GM04504 (cell line): Measurements from ENCODE around the gene ASB8.

Source experiments
- DNase-seq: peaks from one replicate; pipeline ENCODE4 v3.0.0-alpha.2; 2012; ENCODE audit warnings: low read depth

Gene ASB8

GRCh38 chr12:48105867-48106680 is 51.2 kb downstream of the ASB8 start, which contains the start of gene SENP1:
SENP1 (minus strand) TSS chr12:48106079; CDS start chr12:48101472, 4,607 bp downstream.
- peak; percentile 67 for DNase-seq

- no peak for DNase-seq
Measured at GRCh38 chr12:48105321-48105866, 51.9 kb downstream of the ASB8 start.

DNA sequence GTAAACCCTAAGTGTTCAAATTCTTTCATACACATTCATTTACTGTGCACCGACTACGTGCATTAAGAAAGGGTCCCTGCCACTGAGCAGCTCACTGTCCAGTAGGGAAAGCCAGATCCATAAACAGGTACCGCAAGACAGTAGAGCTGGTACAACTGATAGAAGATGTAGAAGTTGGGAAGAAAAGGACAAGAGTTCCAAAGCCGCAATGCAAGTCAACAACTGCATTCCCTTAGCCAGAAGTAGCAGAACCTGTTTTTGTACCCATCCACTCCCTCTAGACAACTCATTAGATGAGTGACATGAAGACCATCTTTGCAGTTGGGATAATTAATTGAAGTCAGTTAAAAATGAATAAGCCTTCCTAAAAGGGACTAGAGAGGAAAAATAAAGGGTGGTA is 52.8 kb downstream of the ASB8 start:
- DNase-seq: no peak
